Stimulated activated CD8-positive, alpha-beta memory T cell treated with anti-CD3 and anti-CD28 coated beads, Interleukin-12 subunit alpha, Interleukin-12 subunit beta, amount 100 ng/mL, for 24 hours (primary cell): Measurements from ENCODE around the gene WNT7B.

Source experiments
- DNase-seq: peaks from one replicate; pipeline ENCODE4 v3.0.0-alpha.2; 2020; ENCODE audit errors: extremely low read depth

WNT7B gene

GRCh38 chr22:45977003-45977411, at the start of gene WNT7B:
TSS of gene WNT7B (minus strand) at chr22:45977162. CDS start at chr22:45976754, 408 bp downstream.
- no peak for DNase-seq

GRCh38 chr22:46025973-46026898, 49.3 kb upstream of the WNT7B start:
- no peak for DNase-seq

GRCh38 chr22:46025225-46025972, 48.4 kb upstream of the WNT7B start:
- no peak for DNase-seq

GRCh38 chr22:46024136-46024840, 47.3 kb upstream of the WNT7B start:
- no peak for DNase-seq

GRCh38 chr22:46023558-46023981, 46.6 kb upstream of the WNT7B start:
- no peak for DNase-seq

GRCh38 chr22:46022881-46023512, 46.0 kb upstream of the WNT7B start:
- no peak for DNase-seq

- no peak for DNase-seq
Observed at GRCh38 chr22:46021577-46021976, 44.6 kb upstream of the WNT7B start.

DNA sequence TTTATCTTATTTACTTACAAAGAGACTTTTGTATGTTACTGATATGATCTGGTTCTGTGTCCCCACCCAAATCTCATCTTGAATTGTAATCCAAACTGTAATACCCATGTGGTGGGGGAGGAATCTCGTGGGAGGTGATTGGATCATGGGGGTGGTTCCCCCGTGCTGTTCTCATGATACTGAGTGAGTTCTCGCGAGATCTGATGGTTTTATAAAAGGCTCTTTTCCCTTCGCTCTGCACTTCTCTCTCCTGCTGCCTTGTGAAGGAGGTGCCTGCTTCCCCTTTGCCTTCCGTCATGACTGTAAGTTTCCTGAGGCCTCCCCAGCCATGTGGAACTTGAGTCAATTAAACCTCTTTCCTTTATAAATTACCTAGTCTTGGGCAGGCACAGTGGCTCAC, 42.4 kb upstream of the WNT7B start:
- DNase-seq, result no peak

- DNase-seq, result no peak
Observed at GRCh38 chr22:46018859-46019258, 41.9 kb upstream of the WNT7B start.

DNA sequence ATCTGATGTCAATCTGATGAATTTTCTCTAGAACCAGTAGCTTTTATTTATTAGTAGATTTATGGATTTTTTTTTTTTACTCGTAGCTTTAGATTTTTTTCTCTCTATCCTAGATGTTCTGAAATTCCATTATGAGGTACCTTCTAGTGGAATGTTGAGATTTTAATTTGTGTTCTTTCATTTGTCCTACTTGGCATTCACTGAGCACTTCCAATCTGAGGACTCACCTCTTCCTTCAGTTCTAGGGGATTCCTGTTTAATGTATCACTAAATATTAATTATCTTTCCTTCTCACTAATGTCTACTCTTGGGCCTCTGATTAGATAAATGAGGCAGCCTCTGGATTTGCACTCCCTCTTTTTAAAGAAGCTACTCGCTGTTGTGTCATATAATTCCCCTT, 40.2 kb upstream of the WNT7B start:
- no peak for DNase-seq

GRCh38 chr22:46013460-46014416, 36.8 kb upstream of the WNT7B start:
- peak; percentile 81 for DNase-seq

DNA sequence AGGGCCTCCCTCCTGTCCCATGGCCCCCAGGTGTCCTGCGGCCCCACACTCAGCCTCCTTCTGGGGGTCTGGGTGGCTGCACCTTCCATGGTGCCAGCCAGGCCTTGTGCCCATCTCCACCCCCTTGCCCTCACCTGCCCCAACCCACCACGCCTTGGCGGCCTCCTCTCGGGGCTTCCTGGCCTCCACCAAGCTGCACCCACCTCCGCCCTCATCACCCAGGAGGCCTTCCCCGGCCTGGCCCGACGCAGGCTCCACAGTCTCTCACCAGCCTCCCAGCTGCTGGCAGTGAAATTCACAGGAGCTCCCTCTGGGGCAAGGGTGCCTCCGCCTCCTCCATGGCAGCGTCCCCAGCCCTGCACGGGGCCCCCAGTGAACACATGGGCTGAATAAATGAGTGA, 35.9 kb upstream of the WNT7B start:
- no peak for DNase-seq

- DNase-seq, result no peak
Observed at GRCh38 chr22:46012182-46012880, 35.4 kb upstream of the WNT7B start.

DNA sequence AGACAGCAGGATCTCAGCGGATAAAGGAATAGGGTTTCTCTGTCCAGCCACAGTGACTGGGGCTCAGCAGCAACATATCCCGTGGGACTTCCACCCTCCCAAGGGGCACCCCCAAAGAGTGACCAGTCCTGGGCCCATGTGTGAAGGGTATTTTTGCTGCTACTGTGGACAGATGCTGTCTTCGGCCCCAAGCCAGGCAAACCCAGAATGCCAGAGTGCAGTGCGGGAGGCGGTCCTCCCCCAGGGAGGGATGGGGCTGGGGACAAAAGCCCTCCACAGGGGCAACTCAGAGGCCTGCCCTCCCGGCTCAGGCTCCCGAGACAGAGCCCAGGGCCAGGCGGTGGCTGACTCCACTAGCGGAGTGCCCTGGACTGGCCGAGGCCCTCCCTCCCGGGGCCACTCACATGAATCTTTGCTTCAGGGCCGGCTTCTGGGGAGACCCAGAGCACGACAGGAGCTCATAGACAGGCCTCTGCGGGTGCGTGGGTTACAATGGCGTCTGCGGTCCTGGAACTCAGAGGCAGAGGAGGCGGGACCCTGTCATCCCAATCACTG, 34.7 kb upstream of the WNT7B start:
- DNase-seq, result no peak

GRCh38 chr22:46010951-46011626, 34.1 kb upstream of the WNT7B start:
- no peak for DNase-seq

DNA sequence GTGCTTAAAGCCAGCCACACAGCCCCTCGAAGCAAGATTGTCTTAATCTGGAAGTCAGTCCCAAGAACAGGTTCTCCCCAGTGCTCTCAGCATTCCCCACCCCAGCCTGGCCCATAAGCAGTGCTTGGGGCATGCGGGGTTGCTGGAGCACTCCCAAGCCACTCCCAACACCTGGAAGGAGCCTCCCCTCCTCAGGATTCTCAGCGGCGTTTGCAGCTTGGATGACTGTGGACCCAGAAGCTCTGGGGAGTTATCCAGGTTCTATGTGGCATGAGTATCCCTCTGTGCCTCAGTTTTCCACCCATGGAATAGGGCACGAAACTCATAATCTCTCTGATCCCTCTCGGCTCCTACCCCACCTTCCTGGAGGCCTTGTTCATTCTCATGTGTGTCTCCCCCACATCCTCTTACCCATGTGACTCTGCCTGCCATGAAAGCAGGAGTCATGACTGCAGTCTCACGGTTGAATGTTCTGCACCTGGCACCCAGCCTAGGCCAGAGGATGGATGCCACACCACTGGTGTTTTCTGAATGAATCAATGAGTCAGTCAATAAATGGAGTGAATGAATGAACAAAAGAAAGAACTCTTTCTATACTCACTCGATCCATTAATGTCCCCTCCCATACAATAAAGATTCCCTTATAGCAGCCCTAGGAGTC, 33.4 kb upstream of the WNT7B start:
- no peak for DNase-seq

- no peak for DNase-seq
Observed at GRCh38 chr22:46009730-46010129, 32.8 kb upstream of the WNT7B start.

DNA sequence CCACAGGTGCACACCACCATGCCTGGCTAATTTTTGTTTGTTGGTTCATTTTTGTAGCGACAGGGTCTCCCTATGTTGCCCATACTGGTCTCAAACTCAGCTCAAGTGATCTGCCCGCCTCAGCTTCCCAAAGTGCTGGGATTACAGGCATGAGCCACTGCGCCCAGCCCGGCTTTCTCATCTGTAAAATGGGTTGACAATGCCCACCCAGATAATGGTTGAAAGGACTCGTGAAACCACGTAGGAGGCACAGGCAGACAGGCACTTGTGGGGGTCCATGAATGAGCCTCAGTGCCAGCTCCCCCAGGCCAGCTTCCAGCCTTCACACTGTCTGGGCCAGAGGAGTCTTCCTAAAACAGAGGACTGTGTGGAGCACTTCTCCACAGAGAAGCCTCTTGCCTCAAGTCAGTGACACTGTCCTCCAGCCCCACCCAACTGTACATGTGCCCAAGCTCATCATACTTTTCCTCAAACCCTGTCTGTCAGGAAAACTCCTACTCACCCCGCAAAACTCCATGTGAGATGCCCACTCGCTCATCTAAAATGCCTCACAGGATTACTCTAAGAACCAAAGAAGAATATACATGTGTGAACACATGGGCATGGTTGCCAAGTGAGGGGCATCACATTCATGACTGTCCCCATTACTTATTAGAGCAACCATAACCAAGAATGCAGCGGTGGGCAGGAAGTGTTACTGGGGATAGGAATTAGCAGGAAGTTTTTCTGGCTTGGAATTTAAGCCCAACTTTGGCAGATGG, 32.1 kb upstream of the WNT7B start:
- no peak for DNase-seq
